GM12875 (cell line): Measurements from ENCODE around the gene CECR2.
"Not testable (repeated sequence)": the region's sequence is repeated elsewhere in the genome, so short reads cannot be mapped to it uniquely, and the experiment has no call there.

ENCODE experiments used
- H3K4me3 ChIP-seq: one replicate; pipeline ENCODE4 v1.5.1; 2011; ENCODE audit warnings: low read depth, low read length, control low read depth
- TF ChIP-seq, protein P1 (sequence below): IDR thresholded peaks from 2 replicates; pipeline ENCODE4 v1.5.1; 2011; ENCODE audit warnings: low read depth, mild to moderate bottlenecking, control low read depth, inconsistent platforms, low read length, moderate library complexity, borderline replicate concordance; ENCODE audit not compliant: insufficient read depth

The CECR2 gene

GRCh38 chr22:17559188-17559587 lies 189.9 kb downstream of the CECR2 start:
- TF ChIP-seq, protein P1, sequence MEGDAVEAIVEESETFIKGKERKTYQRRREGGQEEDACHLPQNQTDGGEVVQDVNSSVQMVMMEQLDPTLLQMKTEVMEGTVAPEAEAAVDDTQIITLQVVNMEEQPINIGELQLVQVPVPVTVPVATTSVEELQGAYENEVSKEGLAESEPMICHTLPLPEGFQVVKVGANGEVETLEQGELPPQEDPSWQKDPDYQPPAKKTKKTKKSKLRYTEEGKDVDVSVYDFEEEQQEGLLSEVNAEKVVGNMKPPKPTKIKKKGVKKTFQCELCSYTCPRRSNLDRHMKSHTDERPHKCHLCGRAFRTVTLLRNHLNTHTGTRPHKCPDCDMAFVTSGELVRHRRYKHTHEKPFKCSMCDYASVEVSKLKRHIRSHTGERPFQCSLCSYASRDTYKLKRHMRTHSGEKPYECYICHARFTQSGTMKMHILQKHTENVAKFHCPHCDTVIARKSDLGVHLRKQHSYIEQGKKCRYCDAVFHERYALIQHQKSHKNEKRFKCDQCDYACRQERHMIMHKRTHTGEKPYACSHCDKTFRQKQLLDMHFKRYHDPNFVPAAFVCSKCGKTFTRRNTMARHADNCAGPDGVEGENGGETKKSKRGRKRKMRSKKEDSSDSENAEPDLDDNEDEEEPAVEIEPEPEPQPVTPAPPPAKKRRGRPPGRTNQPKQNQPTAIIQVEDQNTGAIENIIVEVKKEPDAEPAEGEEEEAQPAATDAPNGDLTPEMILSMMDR: no peak
- no peak overlapping the region for H3K4me3 ChIP-seq

GRCh38 chr22:17562906-17563870 lies 193.9 kb downstream of the CECR2 start, which contains the start of gene SLC25A18:
Gene SLC25A18, plus strand, starts transcription at chr22:17563498. Its CDS starts 16,447 bp downstream, at chr22:17579945.
- no peak within 1 kb of the TSS for H3K4me3 ChIP-seq
- TF ChIP-seq, protein P1: no peak

- TF ChIP-seq, protein P1: no peak
- no peak overlapping the region for H3K4me3 ChIP-seq
These were observed 194.7 kb downstream of the CECR2 start for GRCh38 chr22:17563936-17564391.

DNA sequence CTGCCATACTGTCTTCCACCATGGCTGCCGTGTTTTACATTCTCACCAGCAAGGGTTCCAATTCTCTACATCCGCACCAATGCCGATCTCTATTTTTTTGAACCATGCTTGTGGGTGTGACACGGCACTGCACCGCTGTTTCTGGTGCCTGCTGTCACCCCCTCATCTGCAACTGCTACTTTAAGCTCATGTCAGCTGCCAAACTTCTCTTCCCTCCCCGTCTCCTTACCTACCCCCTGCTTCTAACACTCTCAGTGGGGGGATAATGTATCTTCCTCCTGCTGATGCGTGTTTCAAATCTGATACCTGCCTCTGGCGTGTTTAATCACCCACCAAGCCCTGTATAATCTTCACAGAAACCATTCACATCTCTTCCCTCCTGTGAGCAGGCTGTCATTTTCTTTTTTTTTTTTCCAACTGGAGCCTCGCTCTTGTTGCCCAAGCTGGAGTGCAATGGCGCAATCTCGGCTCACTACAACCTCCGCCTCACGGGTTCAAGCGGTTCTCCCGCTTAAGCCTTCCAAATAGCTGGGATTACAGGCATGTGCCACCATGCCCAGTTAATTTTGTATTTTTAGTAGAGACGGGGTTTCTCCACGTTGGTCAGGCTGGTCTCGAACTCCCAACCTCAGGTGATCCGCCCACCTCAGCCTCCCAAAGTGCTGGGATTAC lies 196.9 kb downstream of the CECR2 start:
- H3K4me3 ChIP-seq: not testable (repeated sequence)

GRCh38 chr22:17566776-17567175 lies 197.5 kb downstream of the CECR2 start:
- H3K4me3 ChIP-seq: no peak overlapping the region
- TF ChIP-seq, protein P1: no peak

GRCh38 chr22:17569971-17570511 lies 200.8 kb downstream of the CECR2 start:
- no peak overlapping the region for H3K4me3 ChIP-seq
- TF ChIP-seq, protein P1: no peak

GRCh38 chr22:17570851-17571631 lies 201.8 kb downstream of the CECR2 start:
- TF ChIP-seq, protein P1: no peak
- no peak overlapping the region for H3K4me3 ChIP-seq
